VCaP (cell line): ENCODE measurements around the gene CERKL.

Source experiments
- H3K27ac ChIP-seq: fragments of 450-650 bp; 2 replicates; pipeline ENCODE4 v1.5.1; 2017
- CTCF ChIP-seq: fragments of 450-650 bp; conservative IDR thresholded peaks from 2 replicates; pipeline ENCODE4 v1.5.1; 2017; ENCODE audit warnings: mild to moderate bottlenecking, moderate library complexity

Gene CERKL

GRCh38 chr2:181680055-181680936 lies 23.4 kb upstream of the CERKL start, which contains the start of gene NEUROD1:
Gene NEUROD1 (minus strand): TSS chr2:181680517. CDS start chr2:181678860, 1,657 bp downstream.
- no peak for TF ChIP-seq CTCF
- no peak within 1 kb of the TSS for H3K27ac ChIP-seq

GRCh38 chr2:181679544-181679979 lies 22.7 kb upstream of the CERKL start:
- no peak overlapping the region for H3K27ac ChIP-seq
- TF ChIP-seq CTCF, result no peak

GRCh38 chr2:181678861-181679543 lies 22.1 kb upstream of the CERKL start:
- no peak for TF ChIP-seq CTCF
- no peak overlapping the region for H3K27ac ChIP-seq

GRCh38 chr2:181677912-181678586 lies 21.1 kb upstream of the CERKL start:
- H3K27ac ChIP-seq, result no peak overlapping the region
- TF ChIP-seq CTCF, result no peak

GRCh38 chr2:181675254-181675653 lies 18.3 kb upstream of the CERKL start:
- TF ChIP-seq CTCF, result no peak
- H3K27ac ChIP-seq, result no peak overlapping the region

- TF ChIP-seq CTCF, result no peak
- H3K27ac ChIP-seq, result no peak overlapping the region
Measured at GRCh38 chr2:181674461-181674860, 17.6 kb upstream of the CERKL start.

GRCh38 chr2:181673173-181673572 lies 16.3 kb upstream of the CERKL start:
- no peak overlapping the region for H3K27ac ChIP-seq
- no peak for TF ChIP-seq CTCF
